ENCODE data around the gene AOPEP.

- no peak for TF ChIP-seq CTCF (IDR thresholded peaks at IDR 0.05)
- TF ChIP-seq EP300 (IDR thresholded peaks at IDR 0.05), result no peak
- no peak for TF ChIP-seq POLR2AphosphoS5 (IDR thresholded peaks at IDR 0.05)
Measured at GRCh38 chr9:94870793-94871558, 144.5 kb downstream of the AOPEP start.

Measured in sigmoid colon (tissue), 4 donors.